ENCODE measurements around the gene CYP20A1. TPM values are rescaled to one million over a fixed set of nuclear protein-coding genes. Genes with fewer than 3 reads are reported as not detected.

CYP20A1 gene
- total RNA-seq, 4 donors from 2014 or later: 30.5 to 45.1 (median 32.6) TPM

Small RNA genes within 50 kb of the gene (small RNA-seq; reads per million reads assigned to genes)
- gene RN7SL670P: 0 reads per million in 4 donors

Other genes starting within 250 kb of the CYP20A1 start
- gene NBEAL1, start 224.1 kb upstream of the CYP20A1 start, total RNA-seq: 10 to 100 TPM; 20.8 to 53.1 (median 34.0) TPM
- gene ABI2, start 89.4 kb downstream of the CYP20A1 start, total RNA-seq: 10 to 100 TPM; 33.0 to 57.5 (median 45.0) TPM